ENCODE data around the gene ZNF443. TPM values are rescaled to one million over a fixed set of nuclear protein-coding genes. Genes with fewer than 3 reads are reported as not detected.

Gene ZNF443
- 1.8 TPM in 2 replicates for total RNA-seq

DNA sequence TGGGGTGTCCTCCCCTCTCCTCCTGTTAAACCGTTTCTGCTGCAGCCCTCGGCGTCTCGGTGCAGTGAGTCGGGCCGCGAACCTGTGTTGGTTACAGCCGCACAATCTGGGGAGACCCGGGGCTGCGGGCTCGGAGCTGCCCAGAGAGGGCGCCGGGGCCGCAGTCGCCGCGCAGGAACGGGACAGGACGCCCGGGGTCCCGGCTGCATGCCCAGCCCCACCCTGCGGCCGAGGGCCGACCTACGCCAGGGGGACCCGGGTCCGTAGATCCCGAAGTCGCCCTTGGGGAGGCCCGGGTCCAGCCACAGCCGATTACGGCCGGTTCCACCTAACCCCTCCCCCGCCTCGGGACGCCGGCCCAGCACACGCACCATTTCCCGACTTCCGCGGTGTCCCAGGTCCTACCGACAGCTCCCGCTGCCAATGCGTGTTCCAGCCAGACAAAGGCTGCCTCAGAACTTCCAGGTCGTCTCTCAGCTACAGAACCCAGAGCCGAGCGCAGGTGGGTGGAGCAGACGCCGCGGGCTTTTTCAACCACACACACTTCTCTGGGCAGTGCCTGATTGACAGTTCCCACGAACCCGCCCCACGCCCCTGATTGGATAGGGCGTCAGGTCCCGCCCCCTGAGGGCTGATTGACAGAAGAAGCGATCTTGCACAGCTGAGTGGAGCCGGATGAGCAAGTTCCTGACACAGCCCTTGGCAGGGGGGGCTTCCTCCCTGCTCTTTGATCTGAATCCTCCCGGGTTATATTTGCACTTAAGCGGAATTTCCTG, at the start of gene ZNF443:
ZNF443 (minus strand) TSS at position 481 of the 776 bp plus-strand sequence; CDS start at position 374, 107 bp downstream.

DNA sequence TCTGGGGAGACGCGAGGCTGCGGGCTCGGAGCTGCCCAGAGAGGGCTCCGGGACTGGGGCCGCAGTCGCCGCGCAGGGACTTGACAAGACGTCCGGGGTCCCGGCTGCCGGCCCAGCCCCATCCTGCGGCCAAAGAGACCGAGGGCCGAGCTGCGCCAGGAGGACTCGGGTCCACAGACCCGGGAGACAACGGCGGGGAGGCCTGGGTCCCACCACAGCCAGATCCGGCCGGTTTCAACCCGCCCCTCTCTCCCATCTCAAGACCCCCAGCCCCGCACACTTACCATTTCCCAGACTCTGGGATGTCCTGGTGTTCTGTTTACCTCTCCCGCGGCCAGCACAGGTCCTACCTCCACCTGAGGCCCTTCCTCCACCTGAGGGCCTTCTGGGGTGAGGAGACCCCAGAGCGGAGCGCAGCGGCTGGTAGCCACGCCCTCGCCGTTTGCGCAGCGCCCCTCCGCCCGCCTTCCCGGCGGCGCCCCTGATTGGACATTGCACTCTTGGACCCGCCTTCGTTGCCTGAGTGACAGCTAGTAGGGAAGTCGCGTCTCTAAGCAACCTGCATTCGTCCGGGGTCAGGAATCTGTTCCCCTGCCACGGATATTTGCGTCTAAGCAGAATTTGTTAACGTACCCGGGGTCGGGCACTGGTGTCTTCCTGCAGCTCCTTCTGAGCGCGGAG, 43.7 kb upstream of the ZNF443 start, which contains the start of gene ZNF709:
ZNF709 (minus strand) TSS at position 446 of the 681 bp plus-strand sequence; CDS start at position 287, 159 bp downstream.

DNA sequence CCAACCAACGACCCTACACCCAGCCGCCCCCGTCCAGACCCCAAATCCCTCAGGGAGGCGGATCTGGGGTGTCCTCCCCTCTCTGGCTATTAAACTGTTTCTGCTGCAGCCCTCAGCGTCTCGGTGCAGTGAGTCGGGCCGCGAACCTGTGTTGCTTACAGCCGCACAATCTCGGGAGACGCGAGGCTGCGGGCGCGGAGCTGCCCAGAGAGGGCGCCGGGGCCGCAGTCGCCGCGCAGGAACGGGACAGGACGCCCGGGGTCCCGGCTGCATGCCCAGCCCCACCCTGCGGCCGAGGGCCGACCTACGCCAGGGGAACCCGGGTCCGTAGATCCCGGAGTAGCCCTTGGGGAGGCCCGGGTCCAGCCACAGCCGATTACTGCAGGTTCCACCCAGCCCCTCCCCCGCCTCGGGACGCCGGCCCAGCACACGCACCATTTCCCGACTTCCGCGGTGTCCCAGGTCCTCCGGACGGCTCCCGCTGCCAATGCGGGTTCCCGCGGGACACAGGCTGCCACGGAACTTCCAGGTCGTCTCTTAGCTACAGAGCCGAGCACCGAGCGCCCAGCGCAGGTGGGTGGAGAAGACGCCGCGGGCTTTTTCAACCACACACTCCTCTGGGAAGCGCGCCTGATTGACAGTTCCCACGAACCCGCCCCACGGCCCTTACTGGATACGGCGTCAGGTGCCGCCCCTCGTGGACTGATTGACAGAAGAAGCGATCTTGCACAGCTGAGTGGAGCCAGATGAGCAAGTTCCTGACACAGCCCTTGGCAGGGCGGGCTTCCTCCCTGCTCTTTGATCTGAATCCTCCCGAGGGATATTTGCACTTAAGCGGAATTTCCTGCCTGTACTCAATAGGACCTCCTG, 40.0 kb downstream of the ZNF443 start, which contains the start of gene ZNF799:
ZNF799 (minus strand) TSS at position 639 of the 870 bp plus-strand sequence; CDS start at position 438, 201 bp downstream.

Other genes with a start within 250 kb of the ZNF443 start
- 6.6 and 7.0 TPM in 2 replicates for gene ZNF44, start 146.1 kb downstream of the ZNF443 start, total RNA-seq
- 1.9 and 2.1 TPM in 2 replicates for gene ZNF563, start 107.4 kb downstream of the ZNF443 start, total RNA-seq
- gene ZNF442, start 75.3 kb downstream of the ZNF443 start, total RNA-seq = 1.5 and 2.4 TPM in 2 replicates
- 3.4 and 3.6 TPM in 2 replicates for gene ZNF799, start 39.8 kb downstream of the ZNF443 start, total RNA-seq
- 2.6 and 3.7 TPM in 2 replicates for gene ZNF709, start 43.8 kb upstream of the ZNF443 start, total RNA-seq
- gene ZNF564, start 110.5 kb upstream of the ZNF443 start, total RNA-seq = 6.9 and 10.5 TPM in 2 replicates
- gene ZNF490, start 169.8 kb upstream of the ZNF443 start, total RNA-seq = 5.8 and 6.5 TPM in 2 replicates
- 16.0 and 18.3 TPM in 2 replicates for gene ZNF791, start 169.9 kb upstream of the ZNF443 start, total RNA-seq
- 48.8 and 55.5 TPM in 2 replicates for gene MAN2B1, start 225.7 kb upstream of the ZNF443 start, total RNA-seq
- 6.7 and 8.4 TPM in 2 replicates for gene WDR83, start 225.8 kb upstream of the ZNF443 start, total RNA-seq
- 49.5 and 58.8 TPM in 2 replicates for gene DHPS, start 240.9 kb upstream of the ZNF443 start, total RNA-seq
- not detected in 2 replicates for gene GNG14, start 247.0 kb upstream of the ZNF443 start, total RNA-seq